IPS-11a (cell line): ENCODE results near the gene MVB12B.
"Not testable (repeated sequence)": the region's sequence is repeated elsewhere in the genome, so short reads cannot be mapped to it uniquely, and the experiment has no call there.

Source experiments
- H3K4me3 ChIP-seq: one replicate; pipeline ENCODE4 v1.5.1; 2013; ENCODE audit warnings: low read depth, low read length, control low read depth

Gene MVB12B

DNA sequence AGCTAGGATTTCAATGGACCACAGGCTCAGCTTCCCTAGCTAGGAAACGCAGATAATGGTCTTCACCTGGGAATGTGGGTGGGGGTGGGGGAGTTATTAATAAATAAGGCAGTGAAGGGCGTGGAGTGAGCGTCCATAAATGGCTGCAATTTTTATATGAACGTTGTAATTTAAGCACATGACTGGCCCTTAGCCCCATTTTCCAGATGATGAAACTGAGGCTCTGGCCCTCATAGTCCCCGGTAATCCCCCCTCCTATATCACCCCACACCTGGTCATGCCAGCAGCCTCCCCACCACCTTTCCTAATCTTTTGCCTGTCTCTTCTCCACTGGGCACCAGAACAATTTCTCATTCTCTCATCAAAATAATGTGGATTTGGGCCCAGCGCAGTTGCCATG is 225.2 kb downstream of the MVB12B start:
- no peak overlapping the region for H3K4me3 ChIP-seq

DNA sequence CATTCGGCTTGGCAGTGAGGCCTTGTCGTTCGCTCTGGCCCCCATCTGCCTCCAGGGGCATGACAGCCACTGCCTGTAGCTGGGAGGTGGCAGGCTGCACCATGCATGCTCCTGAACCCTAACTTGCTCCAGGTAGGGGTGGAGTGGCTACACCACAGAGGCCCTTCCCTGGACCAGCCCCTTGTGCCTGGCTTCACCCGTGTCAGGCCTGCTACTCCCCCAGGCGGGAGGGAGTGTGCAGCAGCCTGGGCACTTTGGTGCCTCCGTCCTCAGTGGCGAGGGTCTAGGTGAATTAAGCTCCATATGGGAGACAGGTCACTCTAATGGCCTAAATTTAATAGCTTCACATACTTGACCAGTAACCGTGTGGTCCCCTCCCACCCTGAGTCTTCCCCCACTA is 227.7 kb downstream of the MVB12B start:
- H3K4me3 ChIP-seq = no peak overlapping the region

DNA sequence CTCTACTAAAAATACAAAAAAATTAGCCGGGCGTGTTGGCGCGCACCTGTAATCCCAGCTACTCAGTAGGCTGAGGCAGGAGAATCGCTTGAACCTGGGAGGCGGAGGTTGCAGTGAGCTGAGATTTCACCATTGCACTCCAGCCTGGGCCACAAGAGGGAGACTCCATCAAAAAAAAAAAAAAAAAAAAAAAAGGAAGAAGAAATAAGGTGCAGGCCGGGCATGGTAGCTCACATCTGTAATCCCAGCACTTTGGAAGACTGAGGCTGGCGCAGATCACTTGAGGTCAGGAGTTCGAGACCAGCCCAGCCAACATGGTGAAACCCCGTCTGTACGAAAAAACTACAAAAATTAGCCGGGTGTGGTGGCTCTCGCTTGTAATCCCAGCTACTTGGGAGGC is 228.8 kb downstream of the MVB12B start:
- H3K4me3 ChIP-seq = not testable (repeated sequence)
